K562 (cell line): ENCODE measurements around the gene NOL8. TPM values are rescaled to one million over a fixed set of nuclear protein-coding genes. Genes with fewer than 3 reads are reported as not detected.

ENCODE experiments used
- ATAC-seq: fragments of 200-7000 bp; cut with Tn5 transposase; 3 replicates; pipeline ENCODE4 v1.9.1; 2020; ENCODE audit warnings: moderate library complexity
- BruUV-seq: library from RNA; stranded (reverse); fragments of 400-500 nt; replicated peaks from 2 replicates; lab custom pipeline; 2021; lab: Mats Ljungman, UMichigan
- CTCF ChIA-PET: fragments of 300-600 bp; formaldehyde crosslinking; extraction: SDS; loops from one replicate; lab custom pipeline; 2021; ENCODE audit warnings: low intra/inter-chr PET ratio; lab: Yijun Ruan, JAX
- POLR2A ChIA-PET: fragments of 300-600, 350-650 bp; sonication (Branson Sonifier 250); formaldehyde crosslinking; extraction: SDS; loops from one replicate; lab custom pipeline; 2021; ENCODE audit warnings: antibody characterized with exemption, inconsistent platforms; lab: Yijun Ruan, JAX
- DNase-seq, 4 experiments: peaks; one replicate each; pipeline versions ENCODE4 v3.0.0 to v3.0.0-alpha.2; 2011 to 2018; ENCODE audit warnings: low spot score in 3 of 4, mixed read lengths in 3 of 4; ENCODE audit errors: extremely low read depth in 1 of 4
- FAIRE-seq: peaks from 2 replicates; lab custom pipeline; 2011; peaks lifted over from hg19 to GRCh38; lab: Jason Lieb, UNC
- H2AFZ ChIP-seq: 2 replicates; pipeline ENCODE4 v1.6.0; 2011; ENCODE audit warnings: low read depth, low read length, control low read depth, inconsistent platforms
- H3K27ac ChIP-seq: fragments of 200-600 bp; 3 replicates; pipeline ENCODE4 v1.8.0; 2011; ENCODE audit warnings: low read depth, mild to moderate bottlenecking, control low read depth, inconsistent platforms, low read length, moderate library complexity, mixed read lengths; ENCODE audit errors: extremely low read depth
- H3K27me3 ChIP-seq, 2 experiments: fragments of 300-600 bp in 1 of 2; 2 replicates in 1 of 2; 3 replicates in 1 of 2; pipeline versions ENCODE4 v1.6.0 to v1.8.0; 2011; ENCODE audit warnings: inconsistent platforms in 2 of 2, low read length in 2 of 2, mild to moderate bottlenecking in 1 of 2, mixed read lengths in 1 of 2, moderate library complexity in 1 of 2; ENCODE audit not compliant: control insufficient read depth in 2 of 2, insufficient read depth in 2 of 2
- H3K36me3 ChIP-seq: fragments of 300-600 bp; 3 replicates; pipeline ENCODE4 v1.8.0; 2011; ENCODE audit warnings: mild to moderate bottlenecking, low read length, inconsistent platforms; ENCODE audit not compliant: control insufficient read depth, insufficient read depth
- H3K4me1 ChIP-seq, 2 experiments: fragments of 200-600 bp in 1 of 2; replicated peaks in 1 of 2; 2 replicates in 1 of 2; 3 replicates in 1 of 2; pipeline versions ENCODE4 v1.5.1 to v1.8.0; 2011; ENCODE audit warnings: inconsistent platforms in 2 of 2, low read length in 2 of 2, mild to moderate bottlenecking in 1 of 2, mixed read lengths in 1 of 2, moderate library complexity in 1 of 2; ENCODE audit not compliant: control insufficient read depth in 2 of 2, insufficient read depth in 2 of 2
- H3K4me2 ChIP-seq: 2 replicates; pipeline ENCODE4 v1.6.1; 2011; ENCODE audit warnings: low read length, control low read depth, inconsistent platforms, mixed read lengths; ENCODE audit not compliant: insufficient read depth
- H3K4me3 ChIP-seq: fragments of 200-600 bp; sonication (generic), shearing (Covaris generic); 2 replicates; pipeline ENCODE4 v1.5.1; 2016; ENCODE audit warnings: control low read depth, inconsistent platforms
- H3K79me2 ChIP-seq: fragments of 200-600 bp; 3 replicates; pipeline ENCODE4 v1.8.0; 2011; ENCODE audit warnings: low read length, inconsistent platforms; ENCODE audit not compliant: control insufficient read depth, insufficient read depth
- H3K9ac ChIP-seq, 2 experiments: 2 replicates each; pipeline versions ENCODE4 v1.6.0 to v1.6.1; 2011; ENCODE audit warnings: low read depth in 2 of 2, low read length in 2 of 2, control low read depth in 1 of 2, inconsistent platforms in 1 of 2, mild to moderate bottlenecking in 1 of 2, mixed read lengths in 1 of 2; ENCODE audit not compliant: insufficient read depth in 1 of 2
- H3K9me1 ChIP-seq: one replicate; pipeline ENCODE4 v1.6.0; 2011; ENCODE audit warnings: inconsistent platforms, mild to moderate bottlenecking, low read length, moderate library complexity; ENCODE audit not compliant: control insufficient read depth, insufficient read depth
- H3K9me3 ChIP-seq: replicated peaks from 2 replicates; pipeline ENCODE4 v1.5.1; 2011; ENCODE audit warnings: low read depth, low read length, inconsistent platforms; ENCODE audit not compliant: control insufficient read depth, insufficient read depth
- H4K20me1 ChIP-seq: replicated peaks from 2 replicates; pipeline ENCODE4 v1.6.1; 2011; ENCODE audit warnings: low read length, inconsistent platforms, mixed read lengths; ENCODE audit not compliant: control insufficient read depth, insufficient read depth
- HEY1 ChIP-seq: fragments of 250-450 bp; sonication (Bioruptor Pico); IDR thresholded peaks from 2 replicates; pipeline ENCODE4 v1.5.0; 2020; ENCODE audit warnings: mild to moderate bottlenecking, moderate library complexity, borderline replicate concordance
- WGBS: fragments of 100-300 bp; shearing (Covaris generic); methylation state at CpG from one replicate; pipeline ENCODE4 v1.1.6; 2016; ENCODE audit warnings: low coverage, mixed read lengths; ENCODE audit not compliant: insufficient coverage; ENCODE audit errors: missing lambda C conversion rate; 5-methylcytosine and 5-hydroxymethylcytosine counted together
- in situ Hi-C: fragments of 300-500 bp; cut with MboI; formaldehyde crosslinking; loops from 4 replicates; pipeline ENCODE4 v1.15.0; 2018; ENCODE audit warnings: inconsistent platforms, mixed read lengths
- intact Hi-C: fragments of 100-400 bp; cut with micrococcal nuclease; formaldehyde crosslinking; loops from 2 replicates; pipeline ENCODE4 v1.14.2; 2022
- polyA plus RNA-seq, 8 experiments: library from polyadenylated mRNA; depleted of rRNA in 4 of 8; stranded (reverse) in 5 of 8; unstranded in 3 of 8; fragments of >200 nt; fragmentation: Nextera tagmentation in 2 of 8; fragmentation: Illumina TruSeq in 1 of 8; extraction: Ambion mirVana in 2 of 8; extraction: Trizol in 1 of 8; gene quantifications; 2 replicates each; pipeline versions ENCODE4 v1.2.1 to v1.2.3, GENCODE V29; 2011 to 2014; ENCODE audit warnings: inconsistent platforms in 1 of 8, missing spikeins in 1 of 8
- total RNA-seq, 7 experiments: library from RNA; depleted of rRNA in 6 of 7; stranded (reverse); fragments of >200 nt in 6 of 7; fragmentation: Illumina TruSeq in 2 of 7; extraction: Trizol in 2 of 7; gene quantifications; 2 replicates each; pipeline versions ENCODE4 v1.2.1 to v1.2.3, GENCODE V29; 2011 to 2021; ENCODE audit warnings: low replicate concordance in 1 of 7
- TF ChIP-seq, protein P1 (sequence below): fragments of 450-650 bp; formaldehyde crosslinking; IDR thresholded peaks from 2 replicates; pipeline ENCODE4 v1.4.0; 2020; ENCODE audit warnings: mild to moderate bottlenecking, mixed read lengths

The NOL8 gene
- total and polyA plus RNA-seq, 9 of the 15 experiments (the other 6 are each of a cell fraction or from before 2014, with no cell fraction given), result 51.3 to 91.5 (median 58.7) TPM

- no TSS peak for BruUV-seq
- in situ Hi-C loops, result no loop called here
- no peaks in the 10 kb centered on the region for H3K9me3 ChIP-seq
- DNase-seq (no peak), FAIRE-seq (no peak), ATAC-seq (no peak)
- WGBS, result 82% methylated on average over 3 of the region's 3 CpGs
- H3K27me3 ChIP-seq, result no peaks in the 10 kb centered on the region
- H3K4me3 ChIP-seq, result no peak overlapping the region
- no peak overlapping the region for H2AFZ ChIP-seq
- H4K20me1 ChIP-seq, result no peaks in the 10 kb centered on the region
- H3K9ac ChIP-seq, result no peak overlapping the region
- no peaks in the 10 kb centered on the region; a peak in 2 of 5 replicates for H3K4me1 ChIP-seq
- TF ChIP-seq, protein P1, sequence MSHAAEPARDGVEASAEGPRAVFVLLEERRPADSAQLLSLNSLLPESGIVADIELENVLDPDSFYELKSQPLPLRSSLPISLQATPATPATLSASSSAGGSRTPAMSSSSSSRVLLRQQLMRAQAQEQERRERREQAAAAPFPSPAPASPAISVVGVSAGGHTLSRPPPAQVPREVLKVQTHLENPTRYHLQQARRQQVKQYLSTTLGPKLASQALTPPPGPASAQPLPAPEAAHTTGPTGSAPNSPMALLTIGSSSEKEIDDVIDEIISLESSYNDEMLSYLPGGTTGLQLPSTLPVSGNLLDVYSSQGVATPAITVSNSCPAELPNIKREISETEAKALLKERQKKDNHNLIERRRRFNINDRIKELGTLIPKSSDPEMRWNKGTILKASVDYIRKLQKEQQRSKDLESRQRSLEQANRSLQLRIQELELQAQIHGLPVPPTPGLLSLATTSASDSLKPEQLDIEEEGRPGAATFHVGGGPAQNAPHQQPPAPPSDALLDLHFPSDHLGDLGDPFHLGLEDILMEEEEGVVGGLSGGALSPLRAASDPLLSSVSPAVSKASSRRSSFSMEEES (CRISPR knock-in tag), result no peak
- TF ChIP-seq HEY1 (CRISPR knock-in tag), result no peak
- H3K4me2 ChIP-seq, result no peak overlapping the region
- ChIA-PET CTCF (no interaction called here), POLR2A (interaction anchor here (0.7 kb wide), 1 partner anchor 354 kb away, joined by 3 read pairs; no protein-coding TSS in a partner anchor)
- no peak overlapping the region for H3K27ac ChIP-seq
- intact Hi-C loops, result no loop called here
- H3K79me2 ChIP-seq, result peaks cover 9% of the 10 kb centered on the region; the same call in 2 of the 3 replicates
- H3K36me3 ChIP-seq, result peaks cover 34% of the 10 kb centered on the region
- H3K9me1 ChIP-seq, result no peaks in the 10 kb centered on the region
Measured at GRCh38 chr9:92332577-92333281, 7.6 kb upstream of the NOL8 start.
